Neuronal stem cell (in vitro differentiated cells): Measurements from ENCODE around the gene CLEC18C.
"Not testable (repeated sequence)": the region's sequence is repeated elsewhere in the genome, so short reads cannot be mapped to it uniquely, and the experiment has no call there.

ENCODE experiments used
- DNase-seq: peaks from one replicate; pipeline ENCODE4 v3.0.0-alpha.2; 2013; ENCODE audit warnings: low spot score
- H2AFZ ChIP-seq: one replicate; pipeline ENCODE4 v1.6.1; 2013; ENCODE audit warnings: mild to moderate bottlenecking, low read length, inconsistent platforms
- H2AK5ac ChIP-seq: 2 replicates; pipeline ENCODE4 v1.6.1; 2013; ENCODE audit warnings: low read depth, mild to moderate bottlenecking, inconsistent platforms, low read length, moderate library complexity, mixed read lengths
- H2BK120ac ChIP-seq: 2 replicates; pipeline ENCODE4 v1.6.1; 2013; ENCODE audit warnings: low read depth, mild to moderate bottlenecking, inconsistent platforms, low read length, moderate library complexity, mixed read lengths
- H2BK12ac ChIP-seq: one replicate; pipeline ENCODE4 v1.6.1; 2013; ENCODE audit warnings: low read length, inconsistent platforms
- H2BK15ac ChIP-seq: 2 replicates; pipeline ENCODE4 v1.6.1; 2013; ENCODE audit warnings: mild to moderate bottlenecking, low read length, inconsistent platforms, mixed read lengths
- H2BK5ac ChIP-seq: one replicate; pipeline ENCODE4 v1.6.1; 2013; ENCODE audit warnings: inconsistent platforms, mild to moderate bottlenecking, low read length, moderate library complexity
- H3K14ac ChIP-seq: one replicate; pipeline ENCODE4 v1.6.1; 2013; ENCODE audit warnings: low read length, inconsistent platforms
- H3K18ac ChIP-seq: 2 replicates; pipeline ENCODE4 v1.6.1; 2013; ENCODE audit warnings: low read length, inconsistent platforms
- H3K23ac ChIP-seq: 2 replicates; pipeline ENCODE4 v1.6.1; 2013; ENCODE audit warnings: low read depth, mild to moderate bottlenecking, mixed read lengths, low read length, inconsistent platforms; ENCODE audit not compliant: poor library complexity
- H3K27ac ChIP-seq: replicated peaks from 3 replicates; pipeline ENCODE4 v1.5.1; 2013; ENCODE audit warnings: low read length, inconsistent platforms
- H3K27me3 ChIP-seq, 3 experiments: 2 replicates each; pipeline ENCODE4 v1.6.1; 2013; ENCODE audit warnings: low read length in 3 of 3, mild to moderate bottlenecking in 2 of 3, inconsistent platforms in 1 of 3, low read depth in 1 of 3, mixed read lengths in 1 of 3, moderate library complexity in 1 of 3; ENCODE audit not compliant: control insufficient read depth in 3 of 3, insufficient read depth in 3 of 3
- H3K36me3 ChIP-seq, 2 donors: replicated peaks in 1 of 2; 2 replicates each; pipeline ENCODE4 v1.6.1; 2013; ENCODE audit warnings: low read length in 2 of 2; ENCODE audit not compliant: control insufficient read depth in 2 of 2, insufficient read depth in 2 of 2
- H3K4ac ChIP-seq: 2 replicates; pipeline ENCODE4 v1.6.1; 2013; ENCODE audit warnings: inconsistent platforms, mild to moderate bottlenecking, low read length, moderate library complexity
- H3K4me1 ChIP-seq, 2 donors: 1 replicate in 1 of 2; 2 replicates in 1 of 2; pipeline ENCODE4 v1.6.1; 2013; ENCODE audit warnings: low read length in 2 of 2, low read depth in 1 of 2; ENCODE audit not compliant: control insufficient read depth in 2 of 2, insufficient read depth in 1 of 2
- H3K4me2 ChIP-seq: one replicate; pipeline ENCODE4 v1.6.1; 2013; ENCODE audit warnings: mild to moderate bottlenecking, low read length, inconsistent platforms; ENCODE audit not compliant: insufficient read depth, poor library complexity, severe bottlenecking
- H3K4me3 ChIP-seq, 2 donors: 2 replicates each; pipeline ENCODE4 v1.5.1; 2013; ENCODE audit warnings: low read length in 2 of 2, mild to moderate bottlenecking in 2 of 2, inconsistent platforms in 1 of 2, moderate library complexity in 1 of 2
- H3K79me1 ChIP-seq: one replicate; pipeline ENCODE4 v1.6.1; 2013; ENCODE audit warnings: low read depth, mild to moderate bottlenecking, inconsistent platforms, low read length, moderate library complexity
- H3K9ac ChIP-seq: one replicate; pipeline ENCODE4 v1.6.1; 2013; ENCODE audit warnings: mild to moderate bottlenecking, low read depth, low read length, inconsistent platforms; ENCODE audit not compliant: poor library complexity
- H3K9me3 ChIP-seq, 2 donors: replicated peaks in 1 of 2; 2 replicates each; pipeline versions ENCODE3 to v1.6.1; 2013; ENCODE audit warnings: low read length in 2 of 2, mild to moderate bottlenecking in 2 of 2, inconsistent platforms in 1 of 2, low read depth in 1 of 2, mixed read lengths in 1 of 2, moderate library complexity in 1 of 2; ENCODE audit not compliant: control insufficient read depth in 2 of 2, insufficient read depth in 1 of 2
- H4K8ac ChIP-seq: one replicate; pipeline ENCODE4 v1.6.1; 2013; ENCODE audit warnings: low read depth, mild to moderate bottlenecking, inconsistent platforms, low read length, moderate library complexity
- H4K91ac ChIP-seq: one replicate; pipeline ENCODE4 v1.6.1; 2013; ENCODE audit warnings: low read length, low read depth, mild to moderate bottlenecking, inconsistent platforms; ENCODE audit not compliant: poor library complexity
- whole genome bisulfite sequencing, 2 donors: extraction: QIAGEN DNeasy Blood & Tissue Kit; methylation state at CpG; one replicate each; pipeline ENCODE4 v1.1.7; 2013; ENCODE audit warnings: missing lambda C conversion rate in 2 of 2, mixed read lengths in 1 of 2; ENCODE audit not compliant: insufficient read length in 2 of 2, insufficient replicate concordance in 1 of 2; ENCODE audit errors: extremely low coverage in 2 of 2; 5-methylcytosine and 5-hydroxymethylcytosine counted together

Gene CLEC18C

DNA sequence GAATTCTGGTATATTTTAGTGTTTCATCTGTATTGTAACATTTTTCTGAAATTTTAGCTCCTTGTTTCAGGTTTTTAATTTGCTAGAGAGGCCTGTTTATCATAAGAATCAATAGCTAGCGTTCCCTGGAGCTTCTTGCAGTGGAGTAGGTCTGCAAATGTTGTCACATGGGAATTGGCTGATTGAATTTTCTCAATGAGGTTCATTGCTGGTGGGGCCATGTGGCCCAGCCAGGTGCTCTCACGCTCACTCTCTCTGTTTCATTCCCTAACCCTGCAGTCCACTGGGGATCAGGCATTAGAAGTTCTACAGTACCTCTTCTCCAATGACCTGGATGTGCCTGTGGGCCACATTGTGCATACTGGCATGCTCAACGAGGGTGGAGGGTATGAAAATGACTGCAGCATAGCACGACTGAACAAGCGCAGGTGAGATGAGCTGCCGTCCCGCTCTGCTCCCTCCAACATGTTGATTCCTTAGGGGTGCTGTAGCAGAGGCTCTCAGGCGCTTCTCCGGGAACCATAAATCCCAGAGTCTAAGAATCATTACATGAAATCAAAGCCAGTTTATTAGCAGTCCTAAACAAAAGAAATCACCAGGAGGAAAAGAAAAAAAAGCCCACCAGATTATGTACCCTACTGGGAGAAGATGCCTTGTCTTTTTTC is 30.2 kb upstream of the CLEC18C start:
- not testable (repeated sequence) for H4K91ac ChIP-seq, H3K18ac ChIP-seq, H4K8ac ChIP-seq, H3K4me3 ChIP-seq, H2BK5ac ChIP-seq, H3K9me3 ChIP-seq, H2BK15ac ChIP-seq, DNase-seq, H2BK120ac ChIP-seq, H3K4ac ChIP-seq, H3K9ac ChIP-seq, H2AK5ac ChIP-seq, H3K14ac ChIP-seq, H3K4me2 ChIP-seq, H2AFZ ChIP-seq, H3K23ac ChIP-seq, H3K79me1 ChIP-seq, H3K4me1 ChIP-seq, H3K27ac ChIP-seq, H2BK12ac ChIP-seq, H3K27me3 ChIP-seq
- H3K36me3 ChIP-seq = peaks cover 9 to 62% of the 10 kb centered on the region in 2 donors
- no CpG with 5 or more reads among the region's 9 CpGs for WGBS, 2 donors

DNA sequence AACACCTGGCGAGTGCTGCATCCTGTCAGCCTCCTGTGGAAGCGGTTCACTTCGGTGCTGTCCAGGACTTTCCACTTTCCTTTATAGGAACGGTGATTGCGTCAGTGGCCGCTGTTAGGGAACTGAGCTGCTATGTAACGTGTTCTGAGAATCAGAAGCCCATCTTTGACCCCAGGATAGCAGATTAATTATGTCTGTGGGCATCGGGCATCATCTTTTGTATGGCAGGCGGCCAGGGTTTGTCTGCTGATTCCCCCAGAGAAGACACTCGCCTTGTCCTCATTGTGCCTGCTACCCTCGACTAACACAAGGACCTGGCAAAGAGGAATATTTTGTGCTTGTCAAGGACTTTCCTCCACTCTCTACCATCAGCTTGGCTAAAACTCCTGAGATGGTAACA is 25.7 kb upstream of the CLEC18C start:
- H4K8ac ChIP-seq, H4K91ac ChIP-seq, DNase-seq, H3K27me3 ChIP-seq, H2BK12ac ChIP-seq, H3K9me3 ChIP-seq, H3K9ac ChIP-seq, H3K4me3 ChIP-seq, H2BK15ac ChIP-seq, H3K4me2 ChIP-seq, H2BK120ac ChIP-seq, H3K14ac ChIP-seq, H3K4ac ChIP-seq, H3K79me1 ChIP-seq, H3K4me1 ChIP-seq, H2AFZ ChIP-seq, H2BK5ac ChIP-seq, H3K18ac ChIP-seq, H3K27ac ChIP-seq, H3K23ac ChIP-seq, H2AK5ac ChIP-seq: not testable (repeated sequence)
- peaks cover 21 to 68% of the 10 kb centered on the region in 2 donors for H3K36me3 ChIP-seq
- WGBS, 2 donors = no CpG with 5 or more reads among the region's 11 CpGs

DNA sequence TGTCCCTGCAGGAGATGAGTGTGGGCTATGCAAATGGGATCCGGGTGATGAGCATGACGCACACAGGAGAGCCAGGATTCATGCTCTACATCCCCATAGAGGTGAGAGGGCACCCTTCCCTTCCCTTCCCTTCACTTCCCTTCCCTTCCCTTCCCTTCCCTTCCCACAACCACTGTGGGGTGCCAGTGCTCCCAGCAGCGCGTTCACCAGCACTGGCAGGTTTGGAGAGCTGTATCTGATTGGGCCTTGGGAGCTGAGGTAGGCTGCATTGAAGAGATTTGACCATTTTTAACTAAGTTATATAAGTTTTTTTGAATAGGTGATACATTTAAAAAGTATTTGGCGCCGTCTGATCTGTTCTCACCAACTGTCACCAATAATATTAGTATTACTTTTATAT is 25.1 kb upstream of the CLEC18C start:
- H3K18ac ChIP-seq = not testable (repeated sequence)
- peaks cover 23 to 68% of the 10 kb centered on the region in 2 donors for H3K36me3 ChIP-seq
- no CpG with 5 or more reads among the region's 6 CpGs for WGBS, 2 donors

GRCh38 chr16:70149296-70149695 is 24.3 kb upstream of the CLEC18C start:
- H3K9me3 ChIP-seq, H3K4me1 ChIP-seq, H3K4ac ChIP-seq, H2AK5ac ChIP-seq, H3K14ac ChIP-seq, H2BK120ac ChIP-seq, H2BK15ac ChIP-seq, H2BK12ac ChIP-seq, H3K79me1 ChIP-seq, H2AFZ ChIP-seq, H3K27ac ChIP-seq, H3K18ac ChIP-seq, H3K9ac ChIP-seq, H3K27me3 ChIP-seq, DNase-seq, H3K4me3 ChIP-seq, H3K23ac ChIP-seq, H2BK5ac ChIP-seq, H3K4me2 ChIP-seq, H4K91ac ChIP-seq, H4K8ac ChIP-seq: not testable (repeated sequence)
- H3K36me3 ChIP-seq = peaks cover 24 to 69% of the 10 kb centered on the region in 2 donors
- no CpG with 5 or more reads among the region's 8 CpGs for WGBS, 2 donors

More for the DNA sequence above, 25.1 kb upstream of the CLEC18C start:
- not testable (repeated sequence) for H2BK5ac ChIP-seq, H4K8ac ChIP-seq, H2BK15ac ChIP-seq, H3K9ac ChIP-seq, H3K4me2 ChIP-seq, H3K4me1 ChIP-seq, H3K79me1 ChIP-seq, DNase-seq, H2BK120ac ChIP-seq, H2AK5ac ChIP-seq, H3K9me3 ChIP-seq, H3K27me3 ChIP-seq, H3K23ac ChIP-seq, H2BK12ac ChIP-seq, H2AFZ ChIP-seq, H3K27ac ChIP-seq, H3K4ac ChIP-seq, H3K14ac ChIP-seq, H4K91ac ChIP-seq
- peak overlapping the region in 1 of 2 donors; percentile 42 for H3K4me3 ChIP-seq
